Stimulated activated CD8-positive, alpha-beta memory T cell treated with anti-CD3 and anti-CD28 coated beads, Interleukin-2, amount 100 ng/mL, for 1 hour (primary cell): ENCODE measurements around the gene CLIC3.
A peak's percentile ranks its signal among the peaks of the same experiment; 100 is the strongest.

ENCODE experiments used
- DNase-seq, 2 donors: peaks; one replicate each; pipeline ENCODE4 v3.0.0-alpha.2; 2020; ENCODE audit warnings: low read depth in 2 of 2

The CLIC3 gene

GRCh38 chr9:137000177-137000930 is 4.0 kb upstream of the CLIC3 start:
- no peak for DNase-seq

GRCh38 chr9:136997830-136998234 is 1.5 kb upstream of the CLIC3 start:
- DNase-seq: peak in 1 of 2 donors; percentile 25

GRCh38 chr9:136997371-136997770 is 1.0 kb upstream of the CLIC3 start:
- DNase-seq: no peak

GRCh38 chr9:136995772-136996311 is 526 bp downstream of the CLIC3 start:
- no peak for DNase-seq

GRCh38 chr9:136995362-136995761 is 1.0 kb downstream of the CLIC3 start:
- no peak for DNase-seq

- DNase-seq: no peak
Measured at GRCh38 chr9:136994888-136995230, 1.5 kb downstream of the CLIC3 start.

GRCh38 chr9:136994180-136994887 is 2.0 kb downstream of the CLIC3 start:
- no peak for DNase-seq

GRCh38 chr9:136992819-136993369 is 3.5 kb downstream of the CLIC3 start:
- DNase-seq: no peak

GRCh38 chr9:136991993-136992818 is 4.2 kb downstream of the CLIC3 start, which contains the start of gene PAXX:
TSS of gene PAXX (plus strand) at chr9:136992422. CDS start at chr9:136992444, 22 bp downstream.
- peak; percentile 88 to 91 for DNase-seq

GRCh38 chr9:136990242-136990911 is 6.0 kb downstream of the CLIC3 start:
- DNase-seq: no peak

- DNase-seq: no peak
Measured at GRCh38 chr9:136988872-136989271, 7.5 kb downstream of the CLIC3 start.

GRCh38 chr9:136985853-136986252 is 10.5 kb downstream of the CLIC3 start:
- no peak for DNase-seq

- no peak for DNase-seq
Measured at GRCh38 chr9:136985027-136985602, 11.3 kb downstream of the CLIC3 start.

- no peak for DNase-seq
Measured at GRCh38 chr9:136984464-136985026, 11.8 kb downstream of the CLIC3 start.

- DNase-seq: no peak
Measured at GRCh38 chr9:136983656-136984314, 12.6 kb downstream of the CLIC3 start.

GRCh38 chr9:136983167-136983566 is 13.2 kb downstream of the CLIC3 start:
- DNase-seq: no peak

- DNase-seq: no peak
Measured at GRCh38 chr9:136982232-136983051, 13.9 kb downstream of the CLIC3 start, which contains the start of gene LCNL1. TSS of gene LCNL1 (plus strand) at chr9:136982993. CDS start at chr9:136983587, 594 bp downstream.

- no peak for DNase-seq
Measured at GRCh38 chr9:136981588-136982231, 14.7 kb downstream of the CLIC3 start.
